Type B pancreatic cell (in vitro differentiated cells): ENCODE data around the gene RNF135. TPM values are rescaled to one million over a fixed set of nuclear protein-coding genes. Genes with fewer than 3 reads are reported as not detected.
"Not testable (repeated sequence)": the region's sequence is repeated elsewhere in the genome, so short reads cannot be mapped to it uniquely, and the experiment has no call there.

ENCODE experiments used
- DNase-seq: peaks from one replicate; pipeline ENCODE4 v3.0.0; 2021; ENCODE audit warnings: mixed read lengths; ENCODE audit not compliant: unreplicated experiment; ENCODE audit errors: extremely low spot score
- H3K27ac Mint-ChIP-seq: 2 replicates; pipeline ENCODE4 v1.8.0; 2021; ENCODE audit warnings: mild to moderate bottlenecking, mixed read lengths
- H3K27me3 Mint-ChIP-seq: 2 replicates; pipeline ENCODE4 v1.8.0; 2021; ENCODE audit warnings: mixed read lengths
- H3K36me3 Mint-ChIP-seq: 2 replicates; pipeline ENCODE4 v1.8.0; 2021; ENCODE audit warnings: mixed read lengths
- H3K4me1 Mint-ChIP-seq: one replicate; pipeline ENCODE4 v1.8.0; 2021; ENCODE audit warnings: mixed read lengths; ENCODE audit not compliant: unreplicated experiment
- H3K4me3 Mint-ChIP-seq: 2 replicates; pipeline ENCODE4 v1.8.0; 2021; ENCODE audit warnings: mild to moderate bottlenecking, mixed read lengths
- H3K9me3 Mint-ChIP-seq: 2 replicates; pipeline ENCODE4 v1.8.0; 2021; ENCODE audit warnings: mixed read lengths
- CTCF ChIP-seq: fragments of 200-600 bp; sonication (generic); conservative IDR thresholded peaks from 2 replicates; pipeline ENCODE4 v1.5.0; 2021; ENCODE audit warnings: antibody characterized with exemption, mild to moderate bottlenecking
- total RNA-seq: library from RNA; stranded (reverse); gene quantifications from 2 replicates; pipeline ENCODE4 v1.2.1, GENCODE V29; 2021; ENCODE audit warnings: low replicate concordance

The RNF135 gene
- total RNA-seq, 1 donor from 2014 or later = 8.8 TPM

DNA sequence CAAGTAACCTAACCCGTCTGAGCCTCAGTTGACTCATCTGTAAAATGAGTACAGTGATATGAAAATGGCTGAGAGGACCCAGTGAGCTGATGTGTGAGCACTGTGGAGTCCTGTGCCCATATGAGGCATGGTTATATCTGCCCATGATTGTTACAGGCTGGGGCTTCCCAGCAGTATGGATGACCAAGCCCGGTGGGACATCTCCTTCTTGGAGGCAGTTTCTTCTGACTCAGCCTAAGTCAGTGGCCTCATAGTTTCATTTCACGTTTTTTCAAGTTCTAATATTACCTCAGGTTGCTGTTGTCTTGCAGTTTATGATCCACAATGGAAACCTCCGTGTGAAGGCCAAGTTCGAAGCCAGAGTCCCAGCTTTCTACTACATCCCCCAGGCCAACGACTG is 44.3 kb upstream of the RNF135 start:
- no peak for DNase-seq
- Mint-ChIP-seq H3K27me3 (peaks cover 55% of the 10 kb centered on the region), H3K9me3 (no peaks in the 10 kb centered on the region), H3K4me3 (no peak overlapping the region), H3K27ac (no peak overlapping the region), H3K4me1 (peaks cover 6% of the 10 kb centered on the region), H3K36me3 (no peaks in the 10 kb centered on the region)
- TF ChIP-seq CTCF = no peak

DNA sequence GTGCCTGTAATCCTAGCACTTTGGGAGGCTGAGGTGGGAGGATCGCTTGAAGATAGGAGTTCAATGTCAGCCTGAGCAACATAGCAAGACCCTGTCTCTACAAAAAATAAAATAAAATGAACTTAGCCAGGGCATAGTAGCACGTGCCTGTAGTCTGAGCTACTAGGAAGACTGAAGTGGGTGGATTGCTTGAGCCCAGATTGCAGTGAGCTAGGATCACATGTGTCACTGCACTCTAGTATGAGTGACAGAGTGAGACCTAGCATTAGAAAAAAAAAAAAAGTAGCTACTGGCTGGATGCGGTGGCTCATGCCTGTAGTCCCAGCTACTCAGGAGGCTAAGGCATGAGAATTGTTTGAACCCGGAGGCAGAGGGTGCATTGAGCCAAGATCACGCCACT is 43.1 kb upstream of the RNF135 start:
- DNase-seq = no peak
- Mint-ChIP-seq H3K4me3 (no peak overlapping the region), H3K36me3 (no peaks in the 10 kb centered on the region), H3K4me1 (peaks cover 3% of the 10 kb centered on the region), H3K9me3 (no peaks in the 10 kb centered on the region), H3K27ac (no peak overlapping the region), H3K27me3 (peaks cover 46% of the 10 kb centered on the region)
- no peak for TF ChIP-seq CTCF

- no peak overlapping the region for H3K27ac Mint-ChIP-seq
- no peaks in the 10 kb centered on the region for H3K36me3 Mint-ChIP-seq
- H3K4me3 Mint-ChIP-seq = no peak overlapping the region
- TF ChIP-seq CTCF = no peak
- no peaks in the 10 kb centered on the region for H3K9me3 Mint-ChIP-seq
- DNase-seq = no peak
- peaks cover 38% of the 10 kb centered on the region for H3K27me3 Mint-ChIP-seq
- H3K4me1 Mint-ChIP-seq = no peaks in the 10 kb centered on the region
Observed at GRCh38 chr17:30928584-30928983, 42.3 kb upstream of the RNF135 start.

DNA sequence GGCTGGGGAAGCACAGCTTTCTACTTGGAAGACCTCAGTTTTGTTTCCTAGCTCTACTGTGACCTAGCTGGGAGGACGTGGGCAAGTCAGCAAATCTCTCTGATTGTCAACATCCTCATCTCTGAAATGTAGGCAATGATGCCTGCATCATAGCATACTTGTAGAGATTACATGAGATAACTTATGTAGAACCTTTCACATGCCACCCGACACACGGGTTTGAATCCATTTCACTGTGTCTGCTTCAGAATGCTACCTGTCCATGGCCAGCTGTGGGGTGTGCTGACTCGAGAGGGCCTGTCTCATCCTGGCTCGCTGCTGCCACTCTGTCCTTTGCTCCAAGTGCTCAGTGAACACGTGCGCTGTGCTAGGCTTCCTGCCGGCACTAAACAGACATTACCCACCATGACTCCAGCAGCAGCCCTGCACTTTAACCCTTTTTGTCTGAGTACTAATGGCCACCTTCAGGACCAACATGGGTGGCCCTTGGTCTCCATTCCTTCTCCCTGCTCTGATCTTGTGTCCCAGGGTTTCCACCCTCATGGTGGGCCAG is 41.7 kb upstream of the RNF135 start:
- Mint-ChIP-seq H3K27me3 (peaks cover 32% of the 10 kb centered on the region), H3K27ac (no peak overlapping the region), H3K4me3 (no peak overlapping the region), H3K9me3 (no peaks in the 10 kb centered on the region), H3K36me3 (no peaks in the 10 kb centered on the region), H3K4me1 (no peaks in the 10 kb centered on the region)
- no peak for DNase-seq
- TF ChIP-seq CTCF = no peak

DNA sequence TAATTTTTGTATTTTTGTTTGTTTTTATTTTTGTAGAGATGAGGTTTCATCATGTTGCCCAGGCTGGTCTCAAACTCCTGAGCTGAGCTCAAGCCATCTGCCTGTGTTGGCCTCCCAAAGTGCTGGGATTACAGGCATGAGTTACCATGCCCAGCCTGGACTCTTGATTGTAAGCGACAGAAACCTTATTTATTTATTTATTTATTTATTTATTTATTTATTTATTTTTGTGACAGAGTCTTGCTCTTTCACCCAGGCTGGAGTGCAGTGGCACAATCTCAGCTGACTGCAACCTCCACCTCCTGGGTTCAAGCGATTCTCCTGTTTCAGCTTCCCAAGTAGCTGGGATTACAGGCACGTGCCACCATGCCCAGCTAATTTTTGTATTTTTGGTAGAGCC is 41.0 kb upstream of the RNF135 start:
- not testable (repeated sequence) for H3K9me3 Mint-ChIP-seq, H3K4me1 Mint-ChIP-seq, DNase-seq, H3K4me3 Mint-ChIP-seq, H3K27ac Mint-ChIP-seq, H3K36me3 Mint-ChIP-seq
- H3K27me3 Mint-ChIP-seq = peaks cover 27% of the 10 kb centered on the region

GRCh38 chr17:30930495-30930894 is 40.3 kb upstream of the RNF135 start:
- DNase-seq = no peak
- no peak for TF ChIP-seq CTCF
- Mint-ChIP-seq H3K4me3 (no peak overlapping the region), H3K27ac (no peak overlapping the region), H3K27me3 (peaks cover 28% of the 10 kb centered on the region), H3K4me1 (no peaks in the 10 kb centered on the region), H3K36me3 (no peaks in the 10 kb centered on the region), H3K9me3 (no peaks in the 10 kb centered on the region)

DNA sequence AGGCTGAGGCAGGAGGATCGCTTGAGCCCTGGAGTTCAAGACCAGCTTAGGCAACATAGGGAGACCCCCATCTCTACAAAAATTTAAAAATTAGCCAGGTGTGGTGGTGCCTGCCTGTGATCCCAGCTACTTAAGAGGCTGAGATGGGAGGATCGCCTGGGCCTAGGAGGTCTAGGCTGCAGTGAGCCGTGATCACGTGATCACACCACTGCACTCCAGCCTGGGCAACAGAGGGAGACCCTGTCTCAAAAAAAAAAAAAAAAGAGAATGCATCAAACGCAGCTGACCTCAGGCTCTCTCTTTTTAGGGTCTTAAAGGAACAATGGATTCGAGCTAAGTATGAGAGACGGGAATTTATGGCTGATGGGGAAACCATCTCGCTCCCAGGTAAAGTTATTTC is 39.3 kb upstream of the RNF135 start:
- H3K9me3 Mint-ChIP-seq, H3K4me1 Mint-ChIP-seq, H3K4me3 Mint-ChIP-seq, DNase-seq, H3K27ac Mint-ChIP-seq, H3K36me3 Mint-ChIP-seq: not testable (repeated sequence)
- peaks cover 18% of the 10 kb centered on the region for H3K27me3 Mint-ChIP-seq
